CD4-positive, alpha-beta T cell treated with Interferon alpha-2 for 1 hour (primary cell): ENCODE results near the gene SELENOI.
"Not testable (repeated sequence)": the region's sequence is repeated elsewhere in the genome, so short reads cannot be mapped to it uniquely, and the experiment has no call there.

Experiments
- DNase-seq, 2 donors: peaks; one replicate each; pipeline ENCODE4 v3.0.0-alpha.2; 2020 to 2022

SELENOI gene, protein sequence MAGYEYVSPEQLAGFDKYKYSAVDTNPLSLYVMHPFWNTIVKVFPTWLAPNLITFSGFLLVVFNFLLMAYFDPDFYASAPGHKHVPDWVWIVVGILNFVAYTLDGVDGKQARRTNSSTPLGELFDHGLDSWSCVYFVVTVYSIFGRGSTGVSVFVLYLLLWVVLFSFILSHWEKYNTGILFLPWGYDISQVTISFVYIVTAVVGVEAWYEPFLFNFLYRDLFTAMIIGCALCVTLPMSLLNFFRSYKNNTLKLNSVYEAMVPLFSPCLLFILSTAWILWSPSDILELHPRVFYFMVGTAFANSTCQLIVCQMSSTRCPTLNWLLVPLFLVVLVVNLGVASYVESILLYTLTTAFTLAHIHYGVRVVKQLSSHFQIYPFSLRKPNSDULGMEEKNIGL

DNA sequence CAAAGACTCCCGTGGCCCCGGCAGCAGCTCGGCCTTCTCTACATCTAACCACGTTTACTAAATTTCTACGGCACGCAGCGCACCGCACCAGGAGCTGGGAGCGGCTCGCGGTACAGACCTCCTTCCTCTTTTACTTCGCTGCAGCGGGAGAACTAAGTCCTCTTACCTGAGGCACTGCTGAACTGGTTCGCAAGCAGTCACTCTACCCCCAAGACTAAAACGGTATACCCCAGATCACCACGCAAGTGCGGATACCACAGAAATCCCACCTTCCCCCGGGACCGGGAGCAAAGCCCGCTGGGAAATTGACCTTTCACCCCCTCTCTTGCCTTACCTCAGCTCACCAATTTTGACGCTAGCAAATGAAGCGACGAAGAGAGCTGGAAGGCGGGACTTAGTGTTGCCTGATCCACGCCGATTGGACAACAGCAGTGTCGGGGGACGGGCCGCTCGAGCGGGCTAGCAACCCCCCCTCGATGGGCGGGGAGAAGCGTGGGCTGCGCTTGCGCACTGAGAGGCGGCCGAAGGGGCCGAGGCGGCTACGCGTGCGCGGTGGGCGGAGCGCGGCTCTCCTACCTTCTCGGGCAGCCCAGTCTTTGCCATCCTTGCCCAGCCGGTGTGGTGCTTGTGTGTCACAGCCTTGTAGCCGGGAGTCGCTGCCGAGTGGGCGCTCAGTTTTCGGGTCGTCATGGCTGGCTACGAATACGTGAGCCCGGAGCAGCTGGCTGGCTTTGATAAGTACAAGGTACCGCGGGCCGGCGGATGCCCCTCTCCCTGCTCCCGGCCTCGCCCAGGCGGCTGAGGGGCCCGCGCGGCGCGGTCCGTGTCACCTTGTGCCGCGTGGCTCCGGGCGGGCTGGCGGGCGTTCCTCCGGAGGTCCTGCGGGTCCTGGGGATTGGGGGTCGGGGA, at the start of gene SELENOI:
TSS of gene SELENOI (plus strand) at position 599 of the 909 bp plus-strand sequence. CDS start at position 689, 90 bp downstream.
- peak; percentile 99 to 100 for DNase-seq

DNA sequence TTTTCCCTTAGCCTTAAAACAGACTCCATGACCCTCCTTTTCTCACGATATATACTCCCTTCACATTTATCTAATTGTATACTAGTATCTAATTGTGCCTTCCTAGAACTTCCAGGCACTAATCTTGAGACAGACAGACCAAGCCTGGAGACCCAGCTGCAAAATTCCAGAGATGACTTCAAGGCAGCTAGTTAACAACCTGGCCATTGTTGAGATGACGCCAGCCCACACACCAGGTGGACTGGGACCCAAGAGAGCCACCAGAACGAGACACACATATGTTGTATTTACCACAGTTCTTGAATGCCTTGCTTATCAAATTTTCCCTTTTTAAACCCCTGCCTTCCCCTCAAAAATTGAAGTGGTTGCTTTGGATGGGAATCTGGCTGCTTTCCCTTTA, 48.9 kb upstream of the SELENOI start:
- no peak for DNase-seq

DNA sequence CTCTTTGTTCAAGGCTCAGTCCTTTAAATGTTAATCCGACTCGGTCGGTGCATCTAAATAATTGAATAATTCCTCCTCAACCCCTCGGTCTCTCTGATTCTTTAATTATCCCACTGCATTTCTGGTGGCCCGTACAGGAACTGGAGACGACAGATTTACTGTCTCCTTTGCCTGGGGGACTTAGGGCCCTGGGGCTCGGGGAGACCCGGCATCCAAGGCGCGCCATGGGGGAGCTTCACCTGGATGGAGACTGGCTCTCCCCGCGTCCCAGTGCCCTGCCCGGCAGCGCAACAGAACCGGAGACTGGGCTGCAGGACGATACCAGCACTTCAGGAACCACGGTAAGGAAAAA, 47.7 kb upstream of the SELENOI start:
- DNase-seq = no peak

DNA sequence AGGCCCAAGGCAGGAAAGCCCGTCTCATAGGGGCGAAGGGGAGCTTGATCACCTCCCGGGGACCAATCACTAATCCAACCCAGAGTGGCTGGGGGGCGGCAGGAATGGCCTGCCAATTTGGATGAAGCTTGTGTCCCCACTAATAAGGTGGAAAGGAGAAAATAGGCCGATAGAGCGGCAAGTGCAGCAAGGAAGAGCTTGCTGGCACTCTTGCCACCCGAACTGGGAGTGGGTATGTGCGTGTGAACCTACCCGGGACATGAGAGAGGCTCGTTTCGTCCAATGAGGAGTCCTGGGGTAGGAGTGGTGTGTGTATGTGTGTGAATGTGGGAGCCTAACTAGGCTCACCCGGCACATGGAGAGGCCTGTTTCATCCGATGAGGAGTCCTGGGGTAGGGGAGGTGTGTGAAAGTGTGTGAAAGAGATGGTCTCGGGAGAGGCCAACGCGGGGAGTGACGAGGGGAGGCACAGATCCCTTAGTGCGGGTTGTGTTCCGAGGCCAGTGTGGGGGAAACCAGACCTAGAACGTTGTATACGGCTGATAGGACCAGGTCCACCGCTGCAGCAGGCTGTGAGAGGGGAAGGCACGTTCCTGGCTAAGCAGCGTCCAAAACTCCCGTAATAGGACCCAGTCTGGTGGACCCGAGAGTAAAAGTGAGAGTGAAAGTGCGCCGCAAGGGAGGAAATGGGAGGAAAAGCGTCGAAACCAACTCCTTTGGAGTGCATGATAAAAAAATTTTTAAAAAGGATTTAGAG, 47.1 kb upstream of the SELENOI start:
- DNase-seq = peak; percentile 30 to 37

DNA sequence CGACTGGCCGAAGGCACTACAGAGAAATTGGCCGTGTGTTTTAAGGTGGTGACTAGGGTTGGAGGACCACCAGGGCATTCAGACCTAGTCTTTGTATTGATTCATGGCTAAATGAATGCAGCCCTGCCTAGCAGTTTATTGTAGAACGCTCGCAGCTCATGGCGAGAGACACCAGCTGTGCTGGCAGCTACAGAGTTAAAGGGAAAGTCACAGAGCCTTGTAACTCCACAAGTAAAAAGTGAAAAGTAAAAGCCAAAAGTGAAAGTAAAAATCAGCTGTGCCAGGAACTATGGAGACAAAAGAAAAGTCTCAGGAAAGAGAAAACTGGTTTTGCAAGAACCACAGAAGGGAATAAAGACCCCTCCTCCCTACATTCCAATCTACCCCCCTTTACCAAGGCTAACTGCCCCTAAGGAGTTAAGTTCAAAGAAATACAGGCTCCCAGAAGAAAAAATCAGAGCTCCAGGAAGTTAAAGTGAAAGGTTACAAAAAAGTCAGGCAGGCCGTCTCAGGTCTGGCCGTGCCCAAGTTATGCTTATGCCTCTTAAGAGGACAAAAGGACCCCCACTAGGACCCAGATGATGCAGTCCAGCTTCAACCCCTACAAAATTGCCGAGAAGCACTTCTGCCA, 46.4 kb upstream of the SELENOI start:
- peak in 1 of 2 donors; percentile 39 for DNase-seq

DNA sequence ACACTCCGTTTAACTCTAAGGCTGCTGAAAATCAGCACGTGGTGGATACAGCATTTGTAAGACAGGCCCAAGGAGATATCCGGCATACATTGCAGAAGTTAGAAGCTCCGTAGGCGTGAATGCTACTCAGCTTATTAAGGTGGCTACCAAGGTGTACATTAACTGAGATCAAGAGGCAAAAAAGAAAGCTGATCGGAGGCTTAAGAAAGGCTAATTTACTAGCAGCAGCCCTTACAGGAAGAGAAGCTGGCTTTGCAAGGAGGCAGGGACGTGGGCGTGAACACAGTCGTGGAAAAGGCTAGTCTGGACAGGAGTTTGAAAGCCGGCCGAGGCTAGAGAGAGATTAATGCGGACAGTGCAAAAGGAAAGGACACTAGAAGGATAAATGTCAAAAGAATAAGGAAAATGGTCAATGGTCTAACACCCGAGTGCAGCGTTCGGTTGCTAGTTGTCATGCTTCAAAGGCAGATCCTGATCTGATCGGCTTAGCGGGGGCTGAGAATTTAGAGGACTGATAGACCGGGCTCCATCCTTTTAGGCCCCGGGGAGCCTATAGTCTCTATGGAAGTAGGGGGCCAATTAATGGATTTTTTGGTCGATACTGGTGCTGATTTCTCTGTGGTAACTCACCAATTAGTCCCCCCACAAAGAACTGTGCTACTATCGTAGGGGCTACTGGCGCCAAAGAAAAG, 45.6 kb upstream of the SELENOI start:
- peak in 1 of 2 donors; percentile 24 for DNase-seq

DNA sequence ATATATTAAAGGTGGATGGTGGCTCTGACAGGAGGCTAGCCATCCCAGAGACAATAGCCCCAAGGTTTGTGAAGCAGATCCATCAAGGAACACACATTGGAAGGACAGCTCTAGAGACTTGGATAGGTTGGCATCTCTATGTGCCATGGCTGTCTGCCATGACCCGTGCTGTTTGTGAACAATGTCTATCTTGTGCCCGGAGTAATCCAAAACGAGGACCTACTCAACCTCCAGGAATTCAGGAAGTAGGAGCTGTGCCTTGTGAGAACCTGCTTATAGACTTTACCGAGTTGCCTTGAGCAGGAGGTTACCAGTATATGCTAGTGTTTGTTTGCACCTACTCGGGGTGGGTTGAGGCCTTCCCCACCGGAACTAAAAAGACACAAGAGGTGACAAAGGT, 43.1 kb upstream of the SELENOI start:
- DNase-seq = no peak

DNA sequence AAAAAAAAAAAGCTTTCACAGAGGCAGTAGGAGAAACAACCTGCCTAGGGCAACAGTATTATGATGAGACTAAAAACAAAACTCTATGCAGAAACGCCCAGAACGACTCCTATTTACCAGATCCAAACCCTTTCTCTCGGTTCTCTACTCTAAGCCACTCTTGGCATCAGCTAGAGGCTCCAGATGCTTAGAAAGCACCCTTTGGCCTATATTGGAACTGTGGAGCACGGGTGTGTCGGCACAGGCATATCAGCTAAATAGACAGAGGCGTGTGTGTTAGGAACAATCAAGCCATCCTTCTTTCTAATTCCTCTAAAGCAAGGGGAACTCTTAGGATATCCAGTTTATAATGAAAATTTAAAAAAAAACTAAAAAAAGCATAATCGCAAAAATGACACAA, 40.8 kb upstream of the SELENOI start:
- DNase-seq = not testable (repeated sequence)

DNA sequence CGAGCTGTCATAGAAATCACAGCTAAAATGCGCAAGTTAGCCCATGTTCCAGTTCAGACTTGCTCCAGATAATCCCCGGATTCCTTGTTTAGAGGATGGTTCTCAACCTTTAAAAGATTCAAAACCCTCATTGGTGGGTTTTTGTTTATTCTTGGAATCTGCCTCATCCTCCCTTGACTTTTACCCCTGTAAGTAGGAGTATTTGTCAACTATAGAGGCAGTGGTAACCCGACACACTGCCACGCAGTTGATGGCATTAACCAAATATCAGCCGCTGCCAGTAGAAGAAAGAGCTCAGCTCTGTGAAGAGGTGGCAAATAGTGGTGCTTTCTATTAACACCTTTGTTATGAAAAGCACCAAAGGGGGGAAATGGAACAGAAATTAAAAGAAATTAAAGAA, 40.4 kb upstream of the SELENOI start:
- no peak for DNase-seq

DNA sequence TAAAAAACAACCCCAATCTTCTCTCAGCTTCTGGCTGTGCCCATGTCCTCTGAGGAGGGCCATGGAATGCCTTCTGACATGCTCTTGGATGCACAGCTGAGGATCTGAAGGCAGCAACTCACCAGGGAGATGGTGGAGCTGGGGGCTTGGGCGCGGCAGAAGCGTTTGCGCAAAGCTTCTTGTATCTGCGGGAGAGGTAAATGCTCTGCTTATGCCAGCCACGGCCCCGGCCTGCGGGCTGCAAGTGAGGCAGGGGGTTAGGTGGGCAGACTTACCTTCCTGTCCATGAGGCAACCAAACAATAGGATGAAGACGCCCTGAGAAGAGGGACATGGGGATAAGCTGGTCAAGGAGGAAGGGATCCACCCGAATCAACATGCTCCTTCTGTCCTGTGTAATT, 36.0 kb upstream of the SELENOI start:
- no peak for DNase-seq

DNA sequence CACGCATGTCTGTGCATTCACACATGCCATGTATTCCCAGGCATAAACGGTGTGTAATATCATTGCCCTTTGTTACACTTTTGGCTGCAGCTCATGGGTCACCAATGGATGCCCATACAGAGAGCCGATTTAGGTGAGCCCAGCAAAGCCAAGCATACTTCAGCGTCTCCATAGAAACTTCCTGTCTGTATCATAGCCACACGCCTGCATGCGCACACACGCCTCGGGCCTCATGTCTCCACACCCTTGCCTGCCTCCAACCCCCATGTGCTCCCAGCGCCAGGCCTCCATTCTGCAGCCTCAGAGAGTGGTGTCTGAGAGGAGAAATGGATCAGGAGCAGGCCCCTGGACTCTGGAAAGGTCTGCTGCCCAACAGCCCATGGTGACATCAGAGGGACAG, 33.5 kb upstream of the SELENOI start:
- DNase-seq = no peak

DNA sequence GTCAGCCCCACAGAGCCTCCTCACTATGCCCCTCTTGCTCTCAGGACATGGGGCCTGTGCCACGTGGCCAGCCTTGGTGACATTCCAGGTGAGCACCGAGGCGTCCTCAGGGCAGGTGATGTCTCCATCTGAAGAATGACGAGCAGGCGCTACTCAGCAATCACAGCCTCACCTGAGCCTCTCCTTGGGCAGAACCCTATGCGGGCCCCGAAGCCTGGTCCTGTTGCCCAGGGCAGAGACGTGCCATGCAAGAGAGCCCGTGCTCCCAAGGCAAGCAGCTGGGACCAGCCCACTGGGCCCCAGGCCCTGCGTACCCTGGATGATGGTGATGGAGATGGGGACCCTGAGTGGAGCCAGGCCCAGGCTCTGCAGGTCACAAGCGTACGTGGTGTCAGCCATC, 32.5 kb upstream of the SELENOI start:
- DNase-seq = no peak

DNA sequence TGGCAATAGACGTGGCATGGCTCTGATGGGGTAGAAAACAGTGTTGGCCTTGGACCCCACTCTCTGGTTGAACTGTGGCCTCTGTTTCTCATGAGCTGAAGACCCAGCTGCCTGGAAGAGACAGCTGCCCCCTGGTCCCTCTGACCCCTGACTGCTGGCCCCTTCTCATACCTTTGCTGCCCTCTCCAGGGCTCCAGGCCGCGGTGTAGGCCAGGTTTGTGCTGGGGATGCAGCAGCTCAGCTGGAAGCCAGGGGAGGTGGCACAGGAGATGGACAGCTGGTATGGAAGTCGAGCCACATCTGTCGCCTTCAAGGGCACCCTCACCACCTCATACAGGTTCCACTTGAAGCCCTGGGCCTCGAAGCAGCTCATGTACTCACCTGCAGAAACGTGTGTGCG, 31.7 kb upstream of the SELENOI start:
- no peak for DNase-seq

DNA sequence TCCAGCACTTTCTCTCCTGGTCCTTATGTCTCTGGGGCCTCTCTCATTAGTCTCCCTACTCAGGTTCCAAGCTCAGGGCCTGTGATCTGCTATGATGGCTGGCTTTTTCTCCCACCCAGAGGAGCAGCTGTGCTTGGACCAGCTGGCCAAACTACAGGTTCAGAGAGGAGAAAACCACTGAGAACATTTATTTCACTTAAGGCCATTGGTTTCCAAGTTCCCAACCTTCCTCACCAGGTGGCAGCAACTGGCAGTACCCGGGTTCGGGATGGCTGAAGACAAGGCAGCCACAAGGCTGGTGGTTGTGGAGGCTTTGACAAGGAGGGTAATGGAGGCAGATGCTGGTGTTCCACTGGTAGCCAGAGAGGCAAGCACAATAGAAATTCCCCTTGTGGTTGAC, 29.9 kb upstream of the SELENOI start:
- no peak for DNase-seq

DNA sequence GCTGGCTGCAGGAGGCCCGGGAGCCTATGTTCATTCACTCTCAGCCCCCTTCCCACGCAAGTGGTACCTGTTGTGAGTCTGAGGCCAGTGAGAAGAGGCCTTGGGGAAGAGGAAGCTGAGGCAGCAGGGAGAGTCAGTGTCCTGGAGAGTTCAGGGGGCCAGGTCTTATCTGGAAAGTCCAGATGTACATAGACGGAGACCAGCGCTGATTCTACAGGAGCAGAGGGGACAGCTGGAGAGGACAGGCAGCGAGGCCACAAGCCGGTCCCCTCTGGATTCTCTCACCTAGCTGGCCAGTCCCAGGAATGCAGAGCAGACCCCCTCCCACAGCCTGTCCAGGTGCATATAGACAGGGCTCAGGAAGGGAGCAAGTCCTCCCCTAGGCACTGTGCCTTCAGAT, 29.1 kb upstream of the SELENOI start:
- DNase-seq = no peak

DNA sequence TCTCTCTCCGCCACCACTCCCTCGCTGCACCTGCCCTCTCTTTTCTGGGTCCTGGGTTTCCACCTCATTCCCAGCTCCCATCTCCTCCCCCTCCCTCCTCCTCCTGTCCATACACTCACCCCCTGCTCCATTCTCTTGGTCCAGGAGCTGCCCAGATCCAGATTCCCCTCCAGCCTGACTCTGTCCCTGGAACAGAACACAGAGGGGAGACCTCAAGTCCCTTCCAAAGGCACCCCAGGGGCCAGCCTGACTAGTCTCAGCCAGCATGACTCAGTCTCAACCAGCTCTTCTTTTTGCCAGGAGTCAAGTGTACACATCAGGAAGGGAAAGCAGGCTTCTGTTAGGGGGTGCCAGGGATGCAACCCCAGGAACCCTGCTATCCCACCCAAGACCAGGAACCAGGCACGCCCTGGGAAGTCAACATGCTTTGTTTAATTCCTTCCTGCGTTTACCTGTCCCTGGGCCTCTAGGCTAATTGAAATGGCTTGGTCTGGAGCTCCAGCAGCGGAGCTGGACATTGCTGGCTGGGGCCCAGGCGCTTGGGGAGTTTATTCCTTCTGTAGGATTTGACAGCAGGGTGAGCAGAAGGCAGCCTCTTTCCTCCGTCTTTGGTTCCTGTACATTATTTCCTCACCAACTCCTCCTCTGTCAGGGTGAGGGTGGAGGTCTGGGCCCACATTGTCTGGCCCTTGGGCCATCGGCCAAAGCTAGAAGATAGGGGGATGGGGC, 28.4 kb upstream of the SELENOI start:
- DNase-seq = no peak

DNA sequence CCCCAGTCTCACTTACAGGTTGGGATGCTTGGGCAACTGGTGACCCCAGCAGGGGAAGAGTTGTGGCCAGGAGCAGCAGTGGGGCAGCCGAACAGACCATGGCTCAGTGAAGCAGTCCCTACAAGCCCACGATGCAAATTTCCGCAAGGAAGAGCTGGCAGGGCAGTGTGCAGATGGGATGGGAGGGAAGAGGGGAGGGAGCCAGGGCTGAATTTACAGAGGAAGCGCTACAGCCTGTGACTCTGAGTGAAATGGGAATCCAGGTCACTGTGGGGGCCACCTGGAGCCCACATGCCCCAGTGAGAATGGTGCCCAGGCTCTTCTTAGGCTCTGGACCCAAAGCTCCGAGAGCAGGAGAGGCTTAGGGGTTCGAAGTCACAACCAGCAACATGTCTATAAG, 27.0 kb upstream of the SELENOI start:
- DNase-seq = no peak

DNA sequence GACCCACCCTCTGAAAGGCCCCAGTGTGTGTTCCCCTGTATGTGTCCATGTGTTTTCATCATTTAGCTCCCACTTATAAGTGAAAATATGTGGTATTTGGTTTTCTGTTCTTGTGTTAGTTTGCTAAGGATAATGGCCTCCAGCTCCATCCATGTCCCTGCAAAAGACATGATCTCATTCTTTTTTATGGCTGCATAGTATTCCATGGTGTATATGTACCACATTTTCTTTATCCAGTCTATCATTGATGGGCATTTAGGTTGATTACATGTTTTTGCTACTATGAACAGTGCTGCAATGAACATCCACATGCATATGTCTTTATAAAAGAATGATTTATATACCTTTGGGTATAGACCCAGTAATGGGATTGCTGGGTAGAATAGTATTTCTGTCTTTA, 21.5 kb upstream of the SELENOI start:
- not testable (repeated sequence) for DNase-seq

DNA sequence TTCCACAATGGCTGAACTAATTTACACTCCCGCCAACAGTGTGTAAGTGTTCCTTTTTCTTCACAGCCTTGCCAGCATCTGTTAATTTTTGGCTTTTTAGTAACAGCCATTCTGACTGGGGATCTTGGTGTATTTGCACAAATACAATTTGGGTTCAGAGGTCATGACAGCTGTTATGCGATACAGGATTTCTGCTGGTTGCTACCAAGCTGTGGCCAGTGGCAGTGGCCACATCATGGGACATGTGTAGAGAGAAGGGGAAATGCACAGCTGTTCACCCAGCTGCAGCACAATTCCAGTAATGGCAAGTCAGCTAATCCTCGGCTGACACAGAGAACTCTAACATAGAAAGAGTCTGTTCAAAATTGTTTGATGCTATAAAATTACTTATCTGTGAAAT, 21.0 kb upstream of the SELENOI start:
- no peak for DNase-seq

DNA sequence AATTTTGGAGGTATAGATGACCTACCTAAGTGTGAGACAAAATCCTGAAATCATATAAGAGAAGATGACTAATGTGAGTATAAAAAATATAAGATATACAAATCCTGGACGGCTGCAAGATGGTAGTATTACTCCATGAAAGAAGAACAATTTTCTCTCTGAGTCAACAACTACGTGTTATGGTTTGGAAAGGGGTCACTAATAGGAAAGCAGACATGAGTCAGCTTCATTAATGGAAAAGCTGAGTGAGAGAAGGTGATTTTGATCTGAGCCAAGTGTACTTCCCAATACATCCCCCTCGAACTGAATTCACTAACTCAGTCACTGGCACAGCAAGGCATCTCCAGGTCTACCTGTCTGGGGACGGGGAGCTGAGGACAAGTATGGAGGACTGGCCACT, 20.1 kb upstream of the SELENOI start:
- DNase-seq = no peak

DNA sequence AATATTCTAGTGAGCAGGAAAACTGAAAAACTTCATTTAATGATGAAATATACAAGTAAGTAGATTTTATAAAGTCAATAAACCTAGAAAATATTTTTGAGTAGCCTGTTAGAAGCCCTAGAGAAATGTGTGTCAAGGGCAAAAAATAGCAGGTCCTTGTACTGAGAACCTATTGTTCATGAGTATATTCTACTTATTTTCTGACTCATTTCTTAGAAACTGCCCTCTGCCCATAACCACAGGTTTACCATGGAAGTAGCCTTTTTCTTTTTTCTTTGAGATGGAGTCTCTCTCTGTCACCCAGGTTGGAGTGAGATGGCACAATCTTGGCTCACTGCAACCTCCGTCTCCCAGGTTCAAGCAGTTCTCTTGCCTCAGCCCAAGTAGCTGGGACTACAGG, 19.4 kb upstream of the SELENOI start:
- no peak for DNase-seq
